ENCODE measurements around the gene TMCC3.

The TMCC3 gene

GRCh38 chr12:94671917-94672316 is 21.6 kb upstream of the TMCC3 start:
- DNase-seq = no peak

GRCh38 chr12:94670898-94671297 is 20.5 kb upstream of the TMCC3 start:
- DNase-seq = no peak

- DNase-seq = no peak
These were observed 19.7 kb upstream of the TMCC3 start for GRCh38 chr12:94670075-94670474.

GRCh38 chr12:94667031-94667540 is 16.7 kb upstream of the TMCC3 start:
- DNase-seq = no peak

GRCh38 chr12:94666158-94666557 is 15.8 kb upstream of the TMCC3 start:
- DNase-seq = no peak

- DNase-seq = no peak
These were observed 13.3 kb upstream of the TMCC3 start for GRCh38 chr12:94663702-94664101.

- DNase-seq = no peak
These were observed 12.7 kb upstream of the TMCC3 start for GRCh38 chr12:94663071-94663470.

GRCh38 chr12:94660436-94660835 is 10.1 kb upstream of the TMCC3 start:
- DNase-seq = no peak

- DNase-seq = no peak
These were observed 9.1 kb upstream of the TMCC3 start for GRCh38 chr12:94659346-94659930.

- DNase-seq = no peak
These were observed 8.6 kb upstream of the TMCC3 start for GRCh38 chr12:94658931-94659330.

GRCh38 chr12:94656556-94656955 is 6.2 kb upstream of the TMCC3 start:
- DNase-seq = no peak

- no peak for DNase-seq
These were observed 811 bp downstream of the TMCC3 start for GRCh38 chr12:94649349-94650142.

GRCh38 chr12:94648578-94648977 is 1.8 kb downstream of the TMCC3 start:
- DNase-seq = no peak

- DNase-seq = peak; percentile 43
These were observed 6.0 kb downstream of the TMCC3 start for GRCh38 chr12:94644141-94644979.

- DNase-seq = no peak
These were observed 6.8 kb downstream of the TMCC3 start for GRCh38 chr12:94643606-94644005.

GRCh38 chr12:94641283-94641682 is 9.1 kb downstream of the TMCC3 start:
- DNase-seq = no peak

GRCh38 chr12:94640134-94640928 is 10.0 kb downstream of the TMCC3 start:
- no peak for DNase-seq

GRCh38 chr12:94638521-94638920 is 11.8 kb downstream of the TMCC3 start:
- no peak for DNase-seq

- DNase-seq = no peak
These were observed 12.8 kb downstream of the TMCC3 start for GRCh38 chr12:94637390-94638113.

- no peak for DNase-seq
These were observed 13.8 kb downstream of the TMCC3 start for GRCh38 chr12:94636462-94637085.

GRCh38 chr12:94634717-94635116 is 15.6 kb downstream of the TMCC3 start:
- no peak for DNase-seq

- no peak for DNase-seq
These were observed 17.0 kb downstream of the TMCC3 start for GRCh38 chr12:94633401-94633800.
